Activated naive CD4-positive, alpha-beta T cell treated with anti-CD3 and anti-CD28 coated beads, Interleukin-2, amount 10 ng/mL, durations not matched to agents 7 days and 5 days (primary cell): ENCODE measurements around the gene KIF26B.
"Not testable (repeated sequence)": the region's sequence is repeated elsewhere in the genome, so short reads cannot be mapped to it uniquely, and the experiment has no call there.

Experiments used
- CTCF ChIA-PET: fragments of 350-600 bp; sonication (Branson Sonifier 250); formaldehyde crosslinking; loops from one replicate; lab custom pipeline; 2021; ENCODE audit warnings: antibody characterized with exemption; lab: Charles Lee
- DNase-seq: peaks from one replicate; pipeline ENCODE4 v3.0.0-alpha.2; 2020
- H3K27ac Mint-ChIP-seq: one replicate; pipeline ENCODE4 v1.8.0; 2021; ENCODE audit warnings: mild to moderate bottlenecking, moderate library complexity, mixed read lengths
- H3K27me3 Mint-ChIP-seq: one replicate; pipeline ENCODE4 v1.8.0; 2021; ENCODE audit warnings: mild to moderate bottlenecking, mixed read lengths
- H3K36me3 Mint-ChIP-seq: one replicate; pipeline ENCODE4 v1.8.0; 2021; ENCODE audit warnings: mixed read lengths
- H3K4me1 Mint-ChIP-seq: one replicate; pipeline ENCODE4 v1.8.0; 2021; ENCODE audit warnings: mixed read lengths
- H3K4me3 Mint-ChIP-seq: one replicate; pipeline ENCODE4 v1.8.0; 2021; ENCODE audit warnings: mild to moderate bottlenecking, moderate library complexity, mixed read lengths
- H3K9me3 Mint-ChIP-seq: one replicate; pipeline ENCODE4 v1.8.0; 2021; ENCODE audit warnings: mixed read lengths

KIF26B gene

DNA sequence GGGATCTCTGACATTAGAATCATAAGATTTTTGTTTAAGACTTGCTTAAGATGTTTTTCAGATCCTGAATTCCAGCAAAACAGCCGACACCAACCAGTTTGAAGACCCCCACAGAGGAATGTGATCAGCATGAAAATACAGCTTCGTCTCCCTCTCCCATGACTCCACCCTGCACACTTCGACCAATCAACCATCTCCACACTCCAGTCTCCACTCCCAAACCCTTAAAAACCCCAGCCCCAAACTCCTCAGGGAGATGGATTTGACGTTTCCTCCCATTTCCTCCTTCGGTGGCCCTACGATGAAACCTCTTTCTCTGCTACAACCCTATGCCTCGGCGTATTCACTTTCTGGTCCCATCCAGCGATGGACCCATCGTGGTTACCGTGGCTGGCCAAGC, 30.1 kb upstream of the KIF26B start:
- H3K4me1 Mint-ChIP-seq = no peaks in the 10 kb centered on the region
- no peak overlapping the region for H3K4me3 Mint-ChIP-seq
- CTCF ChIA-PET = no interaction called here
- H3K27me3 Mint-ChIP-seq = peaks cover 5% of the 10 kb centered on the region
- no peak for DNase-seq
- no peak overlapping the region for H3K27ac Mint-ChIP-seq
- H3K36me3 Mint-ChIP-seq = no peaks in the 10 kb centered on the region
- no peaks in the 10 kb centered on the region for H3K9me3 Mint-ChIP-seq

DNA sequence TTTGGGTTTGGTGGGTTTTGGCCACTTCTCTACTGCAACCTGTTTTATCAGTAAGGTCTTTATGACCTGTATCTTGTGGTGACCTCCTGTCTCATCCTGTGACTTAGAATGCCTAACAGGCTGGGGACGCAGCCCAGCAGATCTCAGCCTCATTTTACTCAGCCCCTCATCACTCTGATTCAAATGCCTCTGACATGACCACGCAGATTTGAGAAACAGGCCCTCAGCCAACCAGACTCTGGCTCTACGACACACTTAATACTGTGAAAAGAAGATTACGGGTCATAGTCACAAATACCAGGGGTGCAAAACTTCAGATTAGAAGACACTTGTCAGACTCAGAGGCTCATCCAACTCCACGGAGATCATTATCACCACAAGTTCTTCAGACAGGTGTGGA, 28.3 kb upstream of the KIF26B start:
- Mint-ChIP-seq H3K27me3 (peaks cover 9% of the 10 kb centered on the region), H3K27ac (no peak overlapping the region), H3K9me3 (no peaks in the 10 kb centered on the region), H3K4me1 (no peaks in the 10 kb centered on the region), H3K4me3 (no peak overlapping the region), H3K36me3 (no peaks in the 10 kb centered on the region)
- CTCF ChIA-PET = no interaction called here
- no peak for DNase-seq

DNA sequence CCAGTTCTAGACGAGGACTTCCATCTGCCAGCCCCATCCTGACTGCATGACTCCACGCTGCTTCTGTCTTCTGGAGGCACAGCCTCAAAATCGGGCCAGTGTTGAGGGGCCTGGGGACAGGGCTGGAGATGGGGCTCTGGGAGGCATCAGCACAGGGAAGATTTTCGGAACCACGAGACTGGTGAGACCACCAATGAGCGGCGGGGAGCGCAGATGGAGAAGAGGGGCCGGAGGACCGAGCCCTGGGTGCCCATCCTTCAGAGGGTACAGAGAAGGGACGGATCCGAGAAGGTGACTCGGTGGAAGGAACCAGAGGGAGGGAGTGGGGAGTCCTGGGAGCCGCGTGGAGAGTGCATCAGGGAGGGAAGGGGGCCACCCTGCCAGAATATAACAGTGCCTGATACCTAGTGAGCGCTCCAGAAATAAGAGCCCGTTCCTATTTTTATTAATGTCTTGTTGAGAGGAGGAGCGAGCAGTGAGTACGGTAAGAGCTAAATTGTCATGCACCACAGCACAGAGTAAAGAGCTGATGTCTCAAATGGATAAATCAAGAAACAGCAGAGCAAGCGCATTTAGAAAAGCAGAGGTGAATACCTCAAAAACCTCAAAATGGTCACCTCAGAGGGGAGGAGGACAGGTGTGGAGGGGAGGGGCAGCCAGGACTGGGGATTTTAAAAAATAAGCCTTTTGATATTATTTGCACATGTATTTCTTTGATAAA, 26.2 kb upstream of the KIF26B start:
- Mint-ChIP-seq H3K9me3 (no peaks in the 10 kb centered on the region), H3K36me3 (no peaks in the 10 kb centered on the region), H3K4me1 (no peaks in the 10 kb centered on the region), H3K4me3 (no peak overlapping the region), H3K27ac (no peak overlapping the region), H3K27me3 (peaks cover 13% of the 10 kb centered on the region)
- CTCF ChIA-PET = no interaction called here
- DNase-seq = no peak

DNA sequence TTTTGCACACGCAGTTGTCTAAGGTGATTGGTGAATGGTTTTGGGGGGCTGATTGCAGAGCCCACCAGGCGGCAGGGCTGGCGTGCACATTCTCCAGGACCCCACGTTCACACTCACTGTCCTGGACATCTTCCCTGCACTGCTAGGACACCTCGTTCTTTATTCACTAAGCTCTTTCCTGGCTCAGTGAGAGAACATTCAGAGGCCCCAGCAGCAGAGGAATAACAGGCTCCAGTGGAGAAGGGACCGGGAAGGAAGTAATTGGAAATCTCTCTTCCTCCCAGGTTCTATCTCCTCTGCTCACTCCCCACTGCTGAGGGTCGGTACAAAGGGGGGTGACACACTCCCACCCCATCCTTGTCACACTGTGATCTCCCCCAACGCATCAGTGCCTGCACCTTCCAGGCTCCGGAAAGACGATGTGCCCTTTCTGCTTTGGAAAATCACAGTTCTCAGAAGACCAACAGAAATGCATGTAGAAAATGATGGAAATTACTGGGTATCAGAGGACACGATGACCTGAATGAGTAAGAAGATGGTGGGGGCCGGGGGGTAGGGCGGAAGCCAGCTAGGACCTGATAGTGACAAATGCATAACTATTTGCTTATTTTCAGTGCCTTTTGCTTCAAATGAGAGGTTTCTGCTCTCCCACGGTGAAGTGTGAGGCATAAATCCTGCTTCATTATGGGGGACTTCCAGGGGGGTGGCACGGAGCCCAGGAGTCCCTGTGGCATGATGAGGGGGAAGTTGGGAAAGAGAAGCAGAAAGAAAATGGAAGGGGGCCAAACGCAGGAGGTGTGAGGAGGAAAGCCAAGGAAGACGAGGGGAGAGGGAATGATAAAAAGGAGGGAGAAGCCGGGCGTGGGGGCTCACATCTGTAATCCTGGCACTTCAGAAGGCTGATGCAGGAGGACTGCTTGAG, 25.2 kb upstream of the KIF26B start:
- no peak overlapping the region for H3K4me3 Mint-ChIP-seq
- no peaks in the 10 kb centered on the region for H3K9me3 Mint-ChIP-seq
- DNase-seq = no peak
- CTCF ChIA-PET = no interaction called here
- no peaks in the 10 kb centered on the region for H3K36me3 Mint-ChIP-seq
- H3K4me1 Mint-ChIP-seq = no peaks in the 10 kb centered on the region
- H3K27me3 Mint-ChIP-seq = peaks cover 16% of the 10 kb centered on the region
- H3K27ac Mint-ChIP-seq = no peak overlapping the region

DNA sequence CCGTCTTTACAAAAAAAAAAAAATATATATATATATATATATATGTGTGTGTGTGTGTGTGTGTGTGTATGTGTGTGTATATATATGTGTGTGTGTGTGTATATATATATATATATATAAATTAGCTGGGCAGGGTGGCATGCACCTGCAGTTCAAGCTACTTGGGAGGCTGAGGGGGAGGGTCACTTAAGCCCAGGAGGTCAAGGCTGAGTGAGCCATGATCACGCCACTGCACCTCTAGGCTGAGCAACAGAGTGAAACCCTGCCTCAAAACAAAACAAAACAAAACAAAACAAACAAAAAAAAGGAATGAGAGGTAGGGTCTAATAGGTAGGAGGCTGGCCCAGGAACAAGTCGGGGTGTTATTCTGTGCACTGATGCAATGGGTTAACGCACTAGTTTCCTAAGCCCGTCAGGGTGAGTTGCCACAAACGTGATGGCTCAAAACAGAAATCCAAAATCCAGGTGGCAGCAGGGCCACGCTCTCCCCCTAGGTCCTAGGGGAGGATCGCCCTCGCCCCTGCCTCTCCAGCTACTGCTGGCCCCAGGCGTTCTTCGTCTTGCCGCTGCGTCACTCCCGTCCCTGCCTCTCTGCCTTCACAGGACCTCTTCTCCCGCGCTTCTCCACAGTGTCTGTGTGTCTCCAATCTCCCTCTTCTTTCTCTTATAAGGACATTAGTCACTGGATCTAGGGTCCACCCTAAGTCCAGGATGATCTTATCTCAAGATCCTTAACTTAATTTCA, 24.3 kb upstream of the KIF26B start:
- not testable (repeated sequence) for DNase-seq, H3K4me3 Mint-ChIP-seq, H3K27ac Mint-ChIP-seq

DNA sequence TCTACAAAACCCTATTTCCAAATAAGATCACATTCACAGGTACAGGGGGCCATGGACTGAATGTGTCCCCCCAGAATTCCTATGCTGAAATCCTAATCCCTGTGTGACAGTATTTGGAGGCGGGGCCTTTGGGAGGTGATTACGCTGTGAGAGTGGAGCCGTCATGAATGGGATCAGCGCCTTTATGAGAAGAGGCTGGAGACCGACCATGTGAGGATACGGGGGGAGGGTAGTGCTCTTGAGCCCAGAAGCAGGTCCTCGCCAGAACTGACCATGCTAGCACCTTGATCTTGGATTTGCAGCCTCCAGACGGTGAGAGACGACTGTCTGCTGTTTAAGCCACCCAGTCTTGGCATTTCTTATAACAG, 23.8 kb upstream of the KIF26B start:
- Mint-ChIP-seq H3K36me3 (no peaks in the 10 kb centered on the region), H3K9me3 (no peaks in the 10 kb centered on the region), H3K27ac (no peak overlapping the region), H3K4me3 (no peak overlapping the region), H3K27me3 (peaks cover 17% of the 10 kb centered on the region), H3K4me1 (no peaks in the 10 kb centered on the region)
- no peak for DNase-seq
- CTCF ChIA-PET = no interaction called here

More for the DNA sequence above, 24.3 kb upstream of the KIF26B start:
- H3K9me3 Mint-ChIP-seq, H3K36me3 Mint-ChIP-seq, CTCF ChIA-PET, H3K4me1 Mint-ChIP-seq: not testable (repeated sequence)
- H3K27me3 Mint-ChIP-seq = peaks cover 17% of the 10 kb centered on the region

DNA sequence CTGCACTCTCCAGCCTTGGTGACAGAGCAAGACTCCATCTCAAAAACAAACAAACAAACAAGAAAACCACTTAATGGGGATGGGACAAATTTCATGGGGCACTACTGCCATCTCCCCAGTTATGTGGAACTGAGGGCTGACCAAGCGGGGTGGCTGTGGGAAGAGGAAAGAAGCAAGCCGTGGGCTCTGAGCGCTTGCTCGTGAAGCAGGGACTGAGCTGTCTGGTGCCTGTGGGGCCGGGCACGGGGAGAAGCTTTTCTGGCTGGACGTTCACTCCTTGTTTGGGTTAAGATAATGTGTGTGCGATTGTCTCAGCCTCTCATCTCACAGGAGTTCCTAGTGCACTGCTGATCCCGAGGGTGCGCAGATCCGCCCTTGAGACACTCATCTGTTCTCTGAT, 22.0 kb upstream of the KIF26B start:
- no peak for DNase-seq
- no peaks in the 10 kb centered on the region for H3K4me1 Mint-ChIP-seq
- no peaks in the 10 kb centered on the region for H3K9me3 Mint-ChIP-seq
- no peak overlapping the region for H3K4me3 Mint-ChIP-seq
- H3K36me3 Mint-ChIP-seq = no peaks in the 10 kb centered on the region
- H3K27ac Mint-ChIP-seq = no peak overlapping the region
- CTCF ChIA-PET = interaction anchor here (0.5 kb wide), 1 partner anchor 474 kb away, joined by 3 read pairs; no protein-coding TSS in a partner anchor
- H3K27me3 Mint-ChIP-seq = peaks cover 17% of the 10 kb centered on the region

DNA sequence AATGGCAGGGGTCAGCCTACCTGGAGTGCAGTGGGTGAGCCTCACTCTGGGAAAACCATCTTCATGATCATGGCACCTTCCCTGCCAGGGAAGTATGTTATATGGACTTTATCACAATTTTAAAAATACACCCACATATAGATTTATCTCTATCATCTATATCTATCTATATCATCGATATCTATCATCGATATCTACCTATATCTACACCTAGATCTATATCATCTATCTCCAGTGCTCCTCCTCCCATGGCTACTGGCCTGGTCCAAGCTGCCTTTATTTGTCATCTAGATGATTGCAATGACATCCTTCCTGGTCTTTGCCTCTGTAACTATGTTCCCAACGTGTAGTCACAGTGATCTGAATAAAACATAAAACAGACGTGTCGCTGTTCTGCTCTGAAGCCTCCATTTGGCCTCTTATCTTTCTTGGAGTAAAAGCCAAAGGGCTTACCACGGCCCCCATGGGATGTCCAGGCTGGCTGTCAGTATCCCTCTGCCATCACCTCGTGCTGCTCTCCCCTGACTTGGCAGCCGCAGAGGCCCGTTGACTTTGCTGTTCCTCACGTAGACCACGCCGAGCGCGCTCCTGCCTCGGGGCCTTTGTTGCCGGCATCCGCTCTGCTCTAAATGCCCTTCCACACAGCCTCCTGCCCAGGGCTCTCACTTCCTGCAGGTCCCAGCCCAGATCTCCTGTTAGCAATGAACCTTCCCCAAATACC, 20.6 kb upstream of the KIF26B start:
- CTCF ChIA-PET = no interaction called here

DNA sequence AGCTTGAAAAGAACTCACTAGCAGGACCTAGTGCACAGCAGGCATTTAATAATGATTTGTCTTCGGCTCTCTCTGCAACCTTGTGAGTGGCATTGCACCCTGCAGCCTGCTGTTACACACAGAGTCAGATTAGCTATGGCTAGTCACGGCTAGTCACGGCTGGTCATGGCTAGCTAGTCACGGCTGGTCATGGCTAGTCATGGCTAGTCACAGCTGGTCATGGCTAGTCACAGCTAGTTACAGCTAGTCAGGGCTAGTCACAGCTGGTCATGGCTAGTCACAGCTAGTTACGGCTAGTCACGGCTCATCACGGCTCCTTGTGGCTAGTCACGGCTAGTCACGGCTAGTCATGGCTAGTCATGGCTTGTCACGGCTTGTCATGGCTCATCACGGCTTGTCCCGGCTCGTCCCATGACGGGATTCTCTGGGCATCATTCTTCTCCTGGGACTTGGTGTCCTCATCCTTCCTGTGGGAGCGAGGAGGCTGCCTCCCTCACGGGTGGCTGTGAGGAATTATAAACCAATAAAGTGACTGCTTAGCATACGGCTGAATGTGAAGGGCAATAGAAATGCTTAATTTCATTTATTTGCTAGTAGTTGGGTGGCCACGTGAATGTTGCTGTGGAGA, 12.5 kb upstream of the KIF26B start:
- no peak overlapping the region for H3K27ac Mint-ChIP-seq
- DNase-seq = no peak
- no peak overlapping the region for H3K4me3 Mint-ChIP-seq
- no peaks in the 10 kb centered on the region for H3K4me1 Mint-ChIP-seq
- CTCF ChIA-PET = no interaction called here
- H3K36me3 Mint-ChIP-seq = no peaks in the 10 kb centered on the region
- peaks cover 4% of the 10 kb centered on the region for H3K27me3 Mint-ChIP-seq
- no peaks in the 10 kb centered on the region for H3K9me3 Mint-ChIP-seq

More for the DNA sequence above, 20.6 kb upstream of the KIF26B start:
- Mint-ChIP-seq H3K27me3 (peaks cover 12% of the 10 kb centered on the region), H3K9me3 (no peaks in the 10 kb centered on the region), H3K4me3 (no peak overlapping the region), H3K36me3 (no peaks in the 10 kb centered on the region), H3K4me1 (no peaks in the 10 kb centered on the region), H3K27ac (no peak overlapping the region)
- no peak for DNase-seq

DNA sequence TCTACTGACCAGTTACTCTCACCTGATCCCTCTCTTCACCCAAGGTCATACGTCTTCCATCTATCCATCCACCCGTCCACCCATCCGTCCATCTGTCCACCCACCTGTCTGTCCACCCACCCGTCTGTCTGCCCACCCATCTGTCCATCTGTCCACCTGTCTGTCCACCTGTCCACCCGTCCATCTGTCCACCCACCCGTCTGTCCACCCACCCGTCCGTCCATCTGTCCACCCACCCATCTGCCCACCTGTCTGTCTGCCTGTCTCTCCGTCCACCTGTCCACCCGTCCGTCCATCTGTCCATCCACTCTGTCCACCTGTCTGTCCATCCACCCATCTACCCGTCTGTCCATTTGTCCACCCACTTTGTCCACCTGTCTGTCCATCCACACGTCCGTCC, 11.8 kb upstream of the KIF26B start:
- no peaks in the 10 kb centered on the region for H3K36me3 Mint-ChIP-seq
- DNase-seq = no peak
- no peak overlapping the region for H3K4me3 Mint-ChIP-seq
- H3K27me3 Mint-ChIP-seq = peaks cover 4% of the 10 kb centered on the region
- no peak overlapping the region for H3K27ac Mint-ChIP-seq
- H3K9me3 Mint-ChIP-seq = no peaks in the 10 kb centered on the region
- no peaks in the 10 kb centered on the region for H3K4me1 Mint-ChIP-seq
- CTCF ChIA-PET = no interaction called here

DNA sequence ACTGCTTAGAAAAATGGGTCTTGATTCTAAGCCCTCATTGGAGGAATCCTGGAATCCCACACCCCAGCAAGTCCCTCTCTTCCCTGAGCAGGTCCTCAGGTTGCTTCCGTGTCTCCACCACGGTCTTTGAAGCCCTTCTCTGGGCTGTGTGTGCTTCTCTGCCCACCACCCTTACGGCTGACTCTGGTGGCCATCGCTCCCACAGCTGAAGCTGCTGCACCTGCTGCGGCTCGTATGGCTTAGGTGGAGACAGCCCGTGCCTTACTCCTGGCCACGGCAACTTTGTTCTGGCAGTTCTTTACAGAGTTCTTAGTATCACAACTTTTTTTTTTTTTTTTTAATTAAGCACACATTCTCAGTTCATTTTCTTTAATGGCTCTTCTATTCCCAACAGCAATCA, 10.9 kb upstream of the KIF26B start:
- CTCF ChIA-PET = interaction anchor here (1.4 kb wide), 1 partner anchor 9 kb away, joined by 4 read pairs; no protein-coding TSS in a partner anchor
- no peak for DNase-seq
- Mint-ChIP-seq H3K27me3 (peaks cover 4% of the 10 kb centered on the region), H3K4me3 (no peak overlapping the region), H3K4me1 (no peaks in the 10 kb centered on the region), H3K36me3 (no peaks in the 10 kb centered on the region), H3K9me3 (no peaks in the 10 kb centered on the region), H3K27ac (no peak overlapping the region)

DNA sequence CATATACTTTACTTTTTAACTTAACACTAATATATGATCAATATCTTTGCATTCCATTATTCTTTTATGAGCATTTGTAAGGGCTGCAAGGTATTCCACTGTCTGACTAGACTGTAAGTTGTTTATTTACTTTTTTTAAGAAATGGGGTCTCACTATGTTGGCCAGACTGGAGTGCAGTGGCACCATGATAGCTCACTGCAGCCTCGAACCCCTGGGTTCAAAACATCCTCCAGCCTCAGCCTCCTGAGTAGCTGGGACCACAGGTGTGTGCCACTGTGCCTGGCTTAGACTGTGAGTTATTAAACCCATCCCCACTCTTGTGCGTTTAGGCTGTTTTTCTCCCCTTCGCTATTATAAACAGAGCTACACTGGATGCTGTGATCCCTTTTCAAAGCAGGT, 6.7 kb upstream of the KIF26B start:
- H3K4me3 Mint-ChIP-seq = no peak overlapping the region
- DNase-seq = no peak
- H3K9me3 Mint-ChIP-seq = no peaks in the 10 kb centered on the region
- peaks cover 5% of the 10 kb centered on the region for H3K4me1 Mint-ChIP-seq
- H3K27ac Mint-ChIP-seq = no peak overlapping the region
- CTCF ChIA-PET = no interaction called here
- H3K27me3 Mint-ChIP-seq = peaks cover 23% of the 10 kb centered on the region
- no peaks in the 10 kb centered on the region for H3K36me3 Mint-ChIP-seq

DNA sequence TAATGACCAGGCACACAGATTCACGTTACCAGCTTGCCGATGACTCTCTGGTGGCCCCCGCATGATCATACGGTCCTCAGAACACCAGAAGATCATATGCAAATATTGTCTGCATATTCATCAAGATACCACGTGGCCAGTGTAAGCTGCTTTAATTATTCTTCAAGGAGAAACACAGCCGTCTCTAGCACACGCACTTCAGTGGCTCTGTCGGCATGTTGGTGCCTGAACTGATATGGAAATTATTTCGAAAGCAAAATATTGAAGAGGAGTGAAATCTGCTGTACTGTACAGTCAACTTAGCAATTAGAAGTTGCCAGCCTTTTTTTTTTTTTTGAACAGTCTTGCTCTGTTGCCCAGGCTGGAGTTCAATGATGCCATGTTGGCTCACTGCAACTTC, 5.9 kb upstream of the KIF26B start:
- CTCF ChIA-PET = no interaction called here
- Mint-ChIP-seq H3K36me3 (no peaks in the 10 kb centered on the region), H3K27me3 (peaks cover 31% of the 10 kb centered on the region), H3K9me3 (no peaks in the 10 kb centered on the region), H3K4me3 (no peak overlapping the region), H3K27ac (no peak overlapping the region), H3K4me1 (peaks cover 13% of the 10 kb centered on the region)
- no peak for DNase-seq
